ENCODE data around the gene EPS8.
A peak's percentile ranks its signal among the peaks of the same experiment; 100 is the strongest.
"Not testable (repeated sequence)": the region's sequence is repeated elsewhere in the genome, so short reads cannot be mapped to it uniquely, and the experiment has no call there.

The EPS8 gene

GRCh38 chr12:15797818-15798217 lies 8.6 kb upstream of the EPS8 start:
- no peak for DNase-seq (ENCODE audit: low spot score)

GRCh38 chr12:15796493-15797141 lies 7.4 kb upstream of the EPS8 start:
- no peak for DNase-seq (ENCODE audit: low spot score)

- no peak for DNase-seq (ENCODE audit: low spot score)
Measured at GRCh38 chr12:15794836-15795235, 5.6 kb upstream of the EPS8 start.

- no peak for DNase-seq (ENCODE audit: low spot score)
Measured at GRCh38 chr12:15794196-15794595, 5.0 kb upstream of the EPS8 start.

GRCh38 chr12:15788233-15789219 lies 662 bp downstream of the EPS8 start:
- DNase-seq (ENCODE audit: low spot score) = peak; percentile 6

- DNase-seq (ENCODE audit: low spot score) = no peak
Measured at GRCh38 chr12:15787778-15788177, 1.4 kb downstream of the EPS8 start.

GRCh38 chr12:15786772-15787171 lies 2.4 kb downstream of the EPS8 start:
- no peak for DNase-seq (ENCODE audit: low spot score)

- DNase-seq (ENCODE audit: low spot score) = no peak
Measured at GRCh38 chr12:15783288-15783687, 5.9 kb downstream of the EPS8 start.

GRCh38 chr12:15782667-15783066 lies 6.5 kb downstream of the EPS8 start:
- no peak for DNase-seq (ENCODE audit: low spot score)

- DNase-seq (ENCODE audit: low spot score) = no peak
Measured at GRCh38 chr12:15779925-15780324, 9.3 kb downstream of the EPS8 start.

- DNase-seq (ENCODE audit: low spot score) = no peak
Measured at GRCh38 chr12:15778126-15778525, 11.1 kb downstream of the EPS8 start.

GRCh38 chr12:15777355-15778012 lies 11.7 kb downstream of the EPS8 start:
- DNase-seq (ENCODE audit: low spot score) = no peak

- no peak for DNase-seq (ENCODE audit: low spot score)
Measured at GRCh38 chr12:15776532-15776931, 12.7 kb downstream of the EPS8 start.

GRCh38 chr12:15774819-15775218 lies 14.4 kb downstream of the EPS8 start:
- no peak for DNase-seq (ENCODE audit: low spot score)

GRCh38 chr12:15772405-15773018 lies 16.7 kb downstream of the EPS8 start:
- DNase-seq (ENCODE audit: low spot score) = peak; percentile 3

- DNase-seq (ENCODE audit: low spot score) = no peak
Measured at GRCh38 chr12:15770581-15770980, 18.6 kb downstream of the EPS8 start.

- DNase-seq (ENCODE audit: low spot score) = no peak
Measured at GRCh38 chr12:15770021-15770420, 19.2 kb downstream of the EPS8 start.

GRCh38 chr12:15769586-15769985 lies 19.6 kb downstream of the EPS8 start:
- no peak for DNase-seq (ENCODE audit: low spot score)

- no peak for DNase-seq (ENCODE audit: low spot score)
Measured at GRCh38 chr12:15767301-15767700, 21.9 kb downstream of the EPS8 start.

- no peak for DNase-seq (ENCODE audit: low spot score)
Measured at GRCh38 chr12:15763328-15763727, 25.9 kb downstream of the EPS8 start.

GRCh38 chr12:15762162-15762561 lies 27.0 kb downstream of the EPS8 start:
- DNase-seq (ENCODE audit: low spot score) = not testable (repeated sequence)

GRCh38 chr12:15757553-15758255 lies 31.5 kb downstream of the EPS8 start:
- DNase-seq (ENCODE audit: low spot score) = no peak

Data from CD4-positive, alpha-beta T cell treated with Interleukin-6 at 100 ng/mL for 8 hours (primary cell).